NOMO-1 (cell line): ENCODE data around the gene TMEM167B.
"Not testable (repeated sequence)": the region's sequence is repeated elsewhere in the genome, so short reads cannot be mapped to it uniquely, and the experiment has no call there.

ENCODE experiments used
- DNase-seq, 2 experiments: peaks; one replicate each; lab custom pipeline; 2025; ENCODE audit not compliant: unreplicated experiment in 2 of 2; lab: John Stamatoyannopoulos, UW

The TMEM167B gene

GRCh38 chr1:109090196-109091077 is at the start of gene TMEM167B:
Gene TMEM167B, plus strand, starts transcription at chr1:109090764. Its CDS starts 109 bp downstream, at chr1:109090873.
- peak; percentile 95 for DNase-seq

GRCh38 chr1:109040989-109041620 is 49.5 kb upstream of the TMEM167B start:
- peak in 1 of 2 experiments; percentile 24 for DNase-seq

- DNase-seq, result peak; percentile 92 to 96
Measured at GRCh38 chr1:109041621-109042468, 48.7 kb upstream of the TMEM167B start, which contains the start of gene WDR47. Gene WDR47, minus strand, starts transcription at chr1:109042102. Its CDS starts 18,590 bp downstream, at chr1:109023512.

GRCh38 chr1:109045595-109045994 is 45.0 kb upstream of the TMEM167B start:
- DNase-seq, result no peak

- no peak for DNase-seq
Measured at GRCh38 chr1:109046671-109047070, 43.9 kb upstream of the TMEM167B start.

- DNase-seq, result no peak
Measured at GRCh38 chr1:109047339-109047738, 43.2 kb upstream of the TMEM167B start.

- no peak for DNase-seq
Measured at GRCh38 chr1:109048335-109048734, 42.2 kb upstream of the TMEM167B start.

GRCh38 chr1:109050228-109050995 is 40.2 kb upstream of the TMEM167B start:
- no peak for DNase-seq

- not testable (repeated sequence) for DNase-seq
Measured at GRCh38 chr1:109052145-109052544, 38.4 kb upstream of the TMEM167B start.

- DNase-seq, result no peak
Measured at GRCh38 chr1:109056064-109056463, 34.5 kb upstream of the TMEM167B start.

- no peak for DNase-seq
Measured at GRCh38 chr1:109059026-109059425, 31.5 kb upstream of the TMEM167B start.

GRCh38 chr1:109060707-109061106 is 29.9 kb upstream of the TMEM167B start:
- DNase-seq, result no peak

- no peak for DNase-seq
Measured at GRCh38 chr1:109061183-109061582, 29.4 kb upstream of the TMEM167B start.

GRCh38 chr1:109065137-109065536 is 25.4 kb upstream of the TMEM167B start:
- DNase-seq, result no peak

- DNase-seq, result no peak
Measured at GRCh38 chr1:109067883-109068282, 22.7 kb upstream of the TMEM167B start.

GRCh38 chr1:109069294-109069693 is 21.3 kb upstream of the TMEM167B start:
- DNase-seq, result no peak

GRCh38 chr1:109075531-109076490 is 14.8 kb upstream of the TMEM167B start, which contains the start of gene TAF13:
Gene TAF13, minus strand, starts transcription at chr1:109076003. Its CDS starts 56 bp downstream, at chr1:109075947.
- DNase-seq, result peak; percentile 91 to 92

- DNase-seq, result peak; percentile 20 to 54
Measured at GRCh38 chr1:109078317-109078716, 12.2 kb upstream of the TMEM167B start.

- DNase-seq, result no peak
Measured at GRCh38 chr1:109079240-109079622, 11.3 kb upstream of the TMEM167B start.
